Measurements from ENCODE around the gene TMC4. TPM values are rescaled to one million over a fixed set of nuclear protein-coding genes. Genes with fewer than 3 reads are reported as not detected.
A peak's percentile ranks its signal among the peaks of the same experiment; 100 is the strongest.

The TMC4 gene
- total and polyA plus RNA-seq, 10 donors: 0.12 to 4.0 (median 0.77) TPM; not detected in 2

DNA sequence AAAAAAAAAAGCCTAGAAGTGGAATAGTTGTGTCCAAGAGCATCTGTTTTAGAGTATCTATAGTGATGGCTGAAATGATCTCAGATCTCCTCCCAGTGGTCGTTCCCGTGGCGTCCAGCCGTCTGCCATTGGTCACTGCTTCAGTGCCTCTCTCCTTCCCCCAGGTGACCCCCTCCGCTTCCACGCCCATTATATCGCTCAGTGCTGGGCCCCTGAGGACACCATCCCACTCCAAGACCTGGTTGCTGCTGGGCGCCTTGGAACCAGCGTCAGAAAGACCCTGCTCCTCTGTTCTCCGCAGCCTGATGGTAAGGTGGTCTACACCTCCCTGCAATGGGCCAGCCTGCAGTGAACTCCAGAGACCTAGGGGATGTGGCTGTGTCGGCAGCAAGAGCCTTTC, 20.1 kb upstream of the TMC4 start:
- Histone ChIP-seq H3K27me3 (replicated peaks in 1 of 7) (no peaks in the 10 kb centered on the region), H3K9me3 (no peaks in the 10 kb centered on the region), H3K36me3 (peaks cover 0 to 53% (median 18%) of the 10 kb centered on the region in 6 donors), H3K4me1 (peaks cover 14 to 50% (median 29%) of the 10 kb centered on the region in 6 donors), H3K4me3 (no peak overlapping the region), H3K27ac (peak overlapping the region in 1 of 8 donors; percentile 0)
- DNase-seq: peak; percentile 76
- TF ChIP-seq POLR2AphosphoS5 (IDR thresholded peaks at IDR 0.05): no peak
- TF ChIP-seq, protein P1, sequence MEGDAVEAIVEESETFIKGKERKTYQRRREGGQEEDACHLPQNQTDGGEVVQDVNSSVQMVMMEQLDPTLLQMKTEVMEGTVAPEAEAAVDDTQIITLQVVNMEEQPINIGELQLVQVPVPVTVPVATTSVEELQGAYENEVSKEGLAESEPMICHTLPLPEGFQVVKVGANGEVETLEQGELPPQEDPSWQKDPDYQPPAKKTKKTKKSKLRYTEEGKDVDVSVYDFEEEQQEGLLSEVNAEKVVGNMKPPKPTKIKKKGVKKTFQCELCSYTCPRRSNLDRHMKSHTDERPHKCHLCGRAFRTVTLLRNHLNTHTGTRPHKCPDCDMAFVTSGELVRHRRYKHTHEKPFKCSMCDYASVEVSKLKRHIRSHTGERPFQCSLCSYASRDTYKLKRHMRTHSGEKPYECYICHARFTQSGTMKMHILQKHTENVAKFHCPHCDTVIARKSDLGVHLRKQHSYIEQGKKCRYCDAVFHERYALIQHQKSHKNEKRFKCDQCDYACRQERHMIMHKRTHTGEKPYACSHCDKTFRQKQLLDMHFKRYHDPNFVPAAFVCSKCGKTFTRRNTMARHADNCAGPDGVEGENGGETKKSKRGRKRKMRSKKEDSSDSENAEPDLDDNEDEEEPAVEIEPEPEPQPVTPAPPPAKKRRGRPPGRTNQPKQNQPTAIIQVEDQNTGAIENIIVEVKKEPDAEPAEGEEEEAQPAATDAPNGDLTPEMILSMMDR (IDR thresholded peaks at IDR 0.05 in 8 of 11, conservative IDR thresholded peaks at IDR 0.05 in 3 of 11): no peak
- TF ChIP-seq POLR2A (IDR thresholded peaks at IDR 0.05): no peak
- intact Hi-C loops (cut with DNase I; ENCODE audit: low total_unique reads): no loop called here
- 92 to 97% (median 95%) methylated on average over 11 of the region's 11 CpGs for WGBS, 5 donors

DNA sequence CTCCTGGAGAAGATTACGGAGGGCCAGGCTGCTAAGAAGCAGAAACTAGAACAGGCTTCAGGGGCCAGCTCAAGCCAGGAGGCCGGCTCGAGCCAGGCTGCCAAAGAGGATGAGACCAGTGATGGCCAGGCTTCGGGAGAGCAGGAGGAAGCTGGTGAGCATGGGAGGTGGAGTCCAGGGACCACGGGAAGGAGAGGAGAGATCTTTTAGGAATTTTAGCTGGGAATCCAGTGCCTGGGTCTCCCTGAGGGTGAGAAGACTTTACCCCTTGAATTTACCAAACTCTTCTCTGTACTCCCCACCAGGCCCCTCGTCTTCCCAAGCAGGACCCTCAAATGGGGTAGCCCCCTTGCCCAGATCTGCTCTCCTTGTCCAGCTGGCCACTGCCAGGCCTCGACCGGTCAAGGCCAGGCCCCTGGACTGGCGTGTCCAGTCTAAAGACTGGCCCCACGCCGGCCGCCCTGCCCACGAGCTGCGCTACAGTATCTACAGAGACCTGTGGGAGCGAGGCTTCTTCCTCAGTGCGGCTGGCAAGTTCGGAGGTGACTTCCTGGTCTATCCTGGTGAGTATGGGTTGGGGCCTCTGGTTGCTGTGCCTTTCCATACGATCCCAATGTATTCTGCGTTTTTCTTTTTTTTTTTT, 19.0 kb upstream of the TMC4 start:
- no peak for TF ChIP-seq POLR2A (IDR thresholded peaks at IDR 0.05)
- TF ChIP-seq POLR2AphosphoS5 (IDR thresholded peaks at IDR 0.05): peak in 1 of 3 donors; percentile 52
- Histone ChIP-seq H3K4me1 (peaks cover 14 to 60% (median 34%) of the 10 kb centered on the region in 6 donors), H3K36me3 (peaks cover 0 to 55% (median 18%) of the 10 kb centered on the region in 6 donors), H3K9me3 (no peaks in the 10 kb centered on the region), H3K27me3 (replicated peaks in 1 of 7) (no peaks in the 10 kb centered on the region), H3K27ac (peak overlapping the region; percentile 93 to 100 (median 99)), H3K4me3 (peak overlapping the region; percentile 70 to 98 (median 83))
- WGBS, 5 donors: 59 to 70% (median 65%) methylated on average over 18 to 19 of the region's 19 CpGs
- DNase-seq: peak; percentile 86
- intact Hi-C loops (cut with DNase I; ENCODE audit: low total_unique reads): no loop called here

DNA sequence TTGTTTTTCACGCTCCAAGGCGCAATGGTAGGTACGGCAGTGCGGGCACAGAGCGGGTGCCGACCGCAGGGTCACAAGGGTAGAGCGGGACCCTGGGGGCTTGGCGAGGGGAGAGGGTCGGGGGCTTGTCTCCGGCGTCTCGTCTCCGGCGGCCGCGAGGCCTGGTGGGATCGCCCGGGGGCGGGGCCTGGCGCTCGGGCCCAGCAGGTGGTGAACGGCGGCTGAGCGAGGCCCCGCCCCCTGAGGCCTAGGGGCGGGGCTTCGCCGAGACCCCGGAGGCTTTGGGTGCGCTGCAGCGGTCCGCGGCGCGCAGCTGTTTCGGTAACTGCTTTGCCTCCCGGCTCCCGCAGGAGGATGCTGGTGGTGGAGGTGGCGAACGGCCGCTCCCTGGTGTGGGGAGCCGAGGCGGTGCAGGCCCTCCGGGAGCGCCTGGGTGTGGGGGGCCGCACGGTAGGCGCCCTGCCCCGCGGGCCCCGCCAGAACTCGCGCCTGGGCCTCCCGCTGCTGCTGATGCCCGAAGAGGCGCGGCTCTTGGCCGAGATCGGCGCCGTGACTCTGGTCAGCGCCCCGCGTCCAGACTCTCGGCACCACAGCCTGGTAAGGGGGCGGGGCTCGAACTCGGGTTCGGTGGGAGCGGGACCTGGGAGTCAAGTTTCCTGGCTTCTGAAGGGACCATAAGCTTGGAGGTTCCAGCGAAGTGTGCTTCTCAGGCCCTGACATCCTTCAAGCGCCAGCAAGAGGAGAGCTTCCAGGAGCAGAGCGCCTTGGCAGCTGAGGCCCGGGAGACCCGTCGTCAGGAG, 18.3 kb upstream of the TMC4 start, which contains the start of gene TSEN34:
TSEN34 (plus strand) TSS at position 298 of the 800 bp plus-strand sequence; CDS start at position 355, 57 bp downstream.
- intact Hi-C loops (cut with DNase I; ENCODE audit: low total_unique reads): no loop called here
- peak within 1 kb of the TSS; percentile 93 to 100 (median 99) for H3K27ac ChIP-seq
- H3K36me3 ChIP-seq: peaks cover 0 to 55% (median 20%) of the 10 kb centered on the region in 6 donors
- peak; percentile 98 for DNase-seq
- H3K27me3 ChIP-seq (replicated peaks in 1 of 7): no peaks in the 10 kb centered on the region
- H3K9me3 ChIP-seq: no peaks in the 10 kb centered on the region
- TF ChIP-seq POLR2AphosphoS5 (IDR thresholded peaks at IDR 0.05) (peak; percentile 89 to 93 (median 91)), POLR2A (IDR thresholded peaks at IDR 0.05) (peak in 2 of 3 donors; percentile 64 to 65)
- TF ChIP-seq, protein P1 (IDR thresholded peaks at IDR 0.05 in 8 of 11, conservative IDR thresholded peaks at IDR 0.05 in 3 of 11): peak in 2 of 11 experiments; percentile 20
- WGBS, 5 donors: 0 to 2% (median 1%) methylated on average over 25 to 77 of the region's 77 CpGs
- H3K4me1 ChIP-seq: peaks cover 14 to 57% (median 34%) of the 10 kb centered on the region in 6 donors
- H3K4me3 ChIP-seq: peak within 1 kb of the TSS; percentile 70 to 98 (median 83)

DNA sequence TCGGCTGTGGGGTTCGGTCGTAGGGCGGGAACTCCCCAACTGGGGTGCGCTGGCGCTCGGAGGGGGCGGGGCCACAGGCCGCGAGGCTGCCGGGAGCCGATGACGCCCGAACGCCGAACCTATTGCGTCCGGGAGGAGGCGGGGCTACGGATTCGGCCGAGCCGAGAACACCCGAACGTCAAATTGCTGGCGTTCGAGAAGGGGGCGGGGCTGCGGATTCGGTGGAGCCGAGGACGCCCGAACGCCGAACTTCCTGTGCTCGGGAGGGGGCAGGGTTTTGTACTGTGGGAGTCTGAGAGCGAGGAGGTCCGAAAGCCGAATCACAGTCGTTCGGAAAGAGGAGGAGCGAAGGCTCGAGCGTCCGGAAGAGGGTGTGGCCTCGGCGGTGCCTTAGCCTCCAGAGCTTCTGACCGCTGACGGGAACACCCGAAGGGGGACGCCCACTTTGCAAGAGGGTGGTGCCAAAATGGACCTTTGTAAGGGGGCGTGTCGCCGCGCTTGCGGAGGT, 17.6 kb upstream of the TMC4 start:
- Histone ChIP-seq H3K27me3 (replicated peaks in 1 of 7) (no peaks in the 10 kb centered on the region), H3K9me3 (no peaks in the 10 kb centered on the region), H3K4me1 (peaks cover 14 to 57% (median 34%) of the 10 kb centered on the region in 6 donors), H3K4me3 (peak overlapping the region; percentile 70 to 98 (median 83)), H3K27ac (peak overlapping the region; percentile 93 to 100 (median 99)), H3K36me3 (peaks cover 0 to 58% (median 20%) of the 10 kb centered on the region in 6 donors)
- no peak for TF ChIP-seq POLR2A (IDR thresholded peaks at IDR 0.05)
- TF ChIP-seq POLR2AphosphoS5 (IDR thresholded peaks at IDR 0.05): peak in 1 of 3 donors; percentile 67
- TF ChIP-seq, protein P1 (IDR thresholded peaks at IDR 0.05 in 8 of 11, conservative IDR thresholded peaks at IDR 0.05 in 3 of 11): peak in 2 of 11 experiments; percentile 21 to 26
- intact Hi-C loops (cut with DNase I; ENCODE audit: low total_unique reads): no loop called here
- peak; percentile 100 for DNase-seq
- 0 to 1% (median 0%) methylated on average over 45 to 56 of the region's 56 CpGs for WGBS, 5 donors
